SK-N-SH (cell line): ENCODE data around the gene MUC20.
"Not testable (repeated sequence)": the region's sequence is repeated elsewhere in the genome, so short reads cannot be mapped to it uniquely, and the experiment has no call there.

ENCODE experiments used
- CHD2 ChIP-seq: fragments of 150-350 bp; IDR thresholded peaks from 2 replicates; pipeline ENCODE4 v1.6.1; 2018; ENCODE audit warnings: low read length; ENCODE audit not compliant: partially characterized antibody
- CTCF ChIP-seq: fragments of 200-600 bp; sonication (generic); IDR thresholded peaks from 2 replicates; pipeline ENCODE4 v1.6.1; 2017; ENCODE audit warnings: antibody characterized with exemption, mild to moderate bottlenecking, moderate library complexity
- ELF1 ChIP-seq: IDR thresholded peaks from 2 replicates; pipeline ENCODE4 v1.4.0; 2012
- EP300 ChIP-seq, 2 experiments: IDR thresholded peaks; 2 replicates each; pipeline versions ENCODE4 v1.4.0 to v1.6.1; 2012; ENCODE audit warnings: borderline replicate concordance in 1 of 2, low read depth in 1 of 2, low read length in 1 of 2
- EZH2phosphoT487 ChIP-seq: fragments of 200-600 bp; sonication (generic); IDR thresholded peaks from 2 replicates; pipeline ENCODE4 v1.6.1; 2017; ENCODE audit warnings: low read depth, mixed run types, mild to moderate bottlenecking, antibody characterized with exemption, moderate library complexity, borderline replicate concordance
- MAX ChIP-seq: IDR thresholded peaks from 2 replicates; pipeline ENCODE4 v1.4.0; 2012; ENCODE audit warnings: low read depth
- MXI1 ChIP-seq: IDR thresholded peaks from 2 replicates; pipeline ENCODE4 v1.6.1; 2012; ENCODE audit warnings: mild to moderate bottlenecking, low read depth, low read length, improper control_type of control experiment
- RAD21 ChIP-seq: IDR thresholded peaks from 2 replicates; pipeline ENCODE4 v1.6.1; 2012; ENCODE audit warnings: mild to moderate bottlenecking, low read length
- REST ChIP-seq: IDR thresholded peaks from 2 replicates; pipeline ENCODE4 v1.6.1; 2012; ENCODE audit warnings: mild to moderate bottlenecking, low read depth, low read length, moderate library complexity
- TAF1 ChIP-seq: IDR thresholded peaks from 2 replicates; pipeline ENCODE4 v1.6.1; 2012; ENCODE audit warnings: low read depth, mild to moderate bottlenecking, low read length, moderate library complexity, borderline replicate concordance
- TEAD4 ChIP-seq: IDR thresholded peaks from 2 replicates; pipeline ENCODE4 v1.4.0; 2012; ENCODE audit warnings: mild to moderate bottlenecking, borderline replicate concordance; ENCODE audit not compliant: insufficient read depth
- USF1 ChIP-seq: IDR thresholded peaks from 2 replicates; pipeline ENCODE4 v1.4.0; 2012; ENCODE audit warnings: low read depth, borderline replicate concordance
- YY1 ChIP-seq: IDR thresholded peaks from 2 replicates; pipeline ENCODE4 v1.4.0; 2012; ENCODE audit warnings: low read depth, mild to moderate bottlenecking

- TF ChIP-seq CHD2; CTCF; REST; EP300 (IDR thresholded peaks at IDR 0.05; ENCODE audit: borderline replicate concordance in 1 of 2, low read depth in 1 of 2, low read length in 1 of 2); ELF1; YY1; MAX; TAF1; TEAD4; USF1; EZH2phosphoT487; MXI1; RAD21: not testable (repeated sequence)
These were observed 26.3 kb upstream of the MUC20 start for GRCh38 chr3:195694217-195695076.
